NCI-H2029 (cell line): Measurements from ENCODE around the gene GPC3.
"Not testable (repeated sequence)": the region's sequence is repeated elsewhere in the genome, so short reads cannot be mapped to it uniquely, and the experiment has no call there.

Source experiments
- DNase-seq: peaks from one replicate; lab custom pipeline; 2025; lab: John Stamatoyannopoulos, UW

Gene GPC3

GRCh38 chrX:133995759-133996158 lies 10.4 kb upstream of the GPC3 start:
- DNase-seq = no peak

GRCh38 chrX:133994576-133994975 lies 9.2 kb upstream of the GPC3 start:
- no peak for DNase-seq

GRCh38 chrX:133992882-133993281 lies 7.5 kb upstream of the GPC3 start:
- DNase-seq = no peak

GRCh38 chrX:133991814-133992213 lies 6.4 kb upstream of the GPC3 start:
- no peak for DNase-seq

GRCh38 chrX:133991057-133991456 lies 5.7 kb upstream of the GPC3 start:
- not testable (repeated sequence) for DNase-seq

- DNase-seq = no peak
These were observed 4.6 kb upstream of the GPC3 start for GRCh38 chrX:133989993-133990392.

- DNase-seq = no peak
These were observed 4.1 kb upstream of the GPC3 start for GRCh38 chrX:133989490-133989889.

GRCh38 chrX:133988010-133988409 lies 2.6 kb upstream of the GPC3 start:
- DNase-seq = no peak

GRCh38 chrX:133987188-133987587 lies 1.8 kb upstream of the GPC3 start:
- no peak for DNase-seq

GRCh38 chrX:133985967-133986683 lies 731 bp upstream of the GPC3 start:
- DNase-seq = no peak

- DNase-seq = no peak
These were observed 584 bp downstream of the GPC3 start for GRCh38 chrX:133984857-133985163.

- no peak for DNase-seq
These were observed 1.2 kb downstream of the GPC3 start for GRCh38 chrX:133983974-133984845.

- no peak for DNase-seq
These were observed 2.0 kb downstream of the GPC3 start for GRCh38 chrX:133983256-133983973.

GRCh38 chrX:133981924-133982323 lies 3.5 kb downstream of the GPC3 start:
- DNase-seq = no peak

GRCh38 chrX:133980832-133981588 lies 4.4 kb downstream of the GPC3 start:
- DNase-seq = no peak

- DNase-seq = no peak
These were observed 5.0 kb downstream of the GPC3 start for GRCh38 chrX:133980406-133980805.

- no peak for DNase-seq
These were observed 5.7 kb downstream of the GPC3 start for GRCh38 chrX:133979641-133980230.

- DNase-seq = no peak
These were observed 11.7 kb downstream of the GPC3 start for GRCh38 chrX:133973704-133974103.

- DNase-seq = no peak
These were observed 12.5 kb downstream of the GPC3 start for GRCh38 chrX:133972916-133973315.

- no peak for DNase-seq
These were observed 13.8 kb downstream of the GPC3 start for GRCh38 chrX:133971586-133971985.

GRCh38 chrX:133970076-133970475 lies 15.3 kb downstream of the GPC3 start:
- DNase-seq = no peak

- DNase-seq = no peak
These were observed 16.2 kb downstream of the GPC3 start for GRCh38 chrX:133969191-133969590.
